Sigmoid colon (tissue), 7 donors: ENCODE measurements around the gene RABGAP1L. TPM values are rescaled to one million over a fixed set of nuclear protein-coding genes. Genes with fewer than 3 reads are reported as not detected.
"Not testable (repeated sequence)": the region's sequence is repeated elsewhere in the genome, so short reads cannot be mapped to it uniquely, and the experiment has no call there.

Experiments
- DNase-seq: peaks from one replicate; pipeline ENCODE4 v3.0.0-alpha.2; 2019
- H3K27ac ChIP-seq, 4 donors: fragments of 200-600 bp; sonication (generic); one replicate each; pipeline ENCODE4 v1.5.1; 2016 to 2019; ENCODE audit warnings: mild to moderate bottlenecking in 1 of 4
- H3K27me3 ChIP-seq, 3 donors: fragments of 200-600 bp; sonication (generic); one replicate each; pipeline ENCODE4 v1.5.1; 2019; ENCODE audit warnings: mild to moderate bottlenecking in 1 of 3
- H3K36me3 ChIP-seq, 4 donors: fragments of 200-600 bp; sonication (generic); one replicate each; pipeline ENCODE4 v1.5.1; 2016 to 2019
- H3K4me1 ChIP-seq, 4 donors: fragments of 200-600 bp; sonication (generic); one replicate each; pipeline ENCODE4 v1.5.1; 2017 to 2019
- H3K4me3 ChIP-seq, 4 donors: fragments of 200-600 bp; sonication (generic); one replicate each; pipeline ENCODE4 v1.5.1; 2017 to 2019; ENCODE audit warnings: mild to moderate bottlenecking in 2 of 4, moderate library complexity in 1 of 4
- H3K9me3 ChIP-seq, 4 donors: fragments of 200-600 bp in 3 of 4; sonication (generic) in 3 of 4; one replicate each; pipeline versions ENCODE4 v1.5.1 to v1.6.1; 2013 to 2019
- EP300 ChIP-seq, 4 donors: sonication (generic); formaldehyde crosslinking; IDR thresholded peaks; one replicate each; pipeline ENCODE4 v1.6.1; 2017; ENCODE audit warnings: antibody characterized with exemption in 4 of 4
- POLR2A ChIP-seq, 2 donors: fragments of 450-650 bp; IDR thresholded peaks; one replicate each; pipeline ENCODE4 v1.6.1; 2016; ENCODE audit warnings: antibody characterized with exemption in 2 of 2, mild to moderate bottlenecking in 2 of 2, moderate library complexity in 2 of 2
- POLR2AphosphoS5 ChIP-seq, 4 donors: sonication (generic); formaldehyde crosslinking; IDR thresholded peaks; one replicate each; pipeline ENCODE4 v1.6.1; 2017; ENCODE audit warnings: antibody characterized with exemption in 4 of 4
- WGBS, 2 donors: extraction: QIAGEN DNeasy Blood & Tissue Kit; methylation state at CpG; one replicate each; pipeline ENCODE4 v1.1.7; 2013; 5-methylcytosine and 5-hydroxymethylcytosine counted together
- intact Hi-C: fragments of 100-400 bp; cut with DNase I; formaldehyde crosslinking; loops from one replicate; pipeline ENCODE4 v1.15.1; 2023
- polyA plus RNA-seq, 3 donors: library from polyadenylated mRNA; stranded (reverse); fragments of 200-250 nt; gene quantifications; one replicate each; pipeline ENCODE4 v1.2.3, GENCODE V29; 2013
- total RNA-seq, 4 donors: library from RNA; depleted of rRNA; stranded (reverse); fragments of >200 nt; gene quantifications; one replicate each; pipeline ENCODE4 v1.1.0, GENCODE V29; 2016
- TF ChIP-seq, protein P1 (sequence below), 4 experiments: fragments of 450-650 bp in 3 of 4; fragments of 200-600 bp in 1 of 4; IDR thresholded peaks; one replicate each; pipeline ENCODE4 v1.5.1; 2016 to 2019; ENCODE audit warnings: antibody characterized with exemption in 4 of 4, mild to moderate bottlenecking in 3 of 4, moderate library complexity in 2 of 4
- donor health status: healthy with polysubstance abuse.
- donor health status: Bipolar disorder and iron deficiency.
- donor health status: healthy.

The RABGAP1L gene
- total and polyA plus RNA-seq, 7 donors, result 25.2 to 42.9 (median 35.4) TPM

DNA sequence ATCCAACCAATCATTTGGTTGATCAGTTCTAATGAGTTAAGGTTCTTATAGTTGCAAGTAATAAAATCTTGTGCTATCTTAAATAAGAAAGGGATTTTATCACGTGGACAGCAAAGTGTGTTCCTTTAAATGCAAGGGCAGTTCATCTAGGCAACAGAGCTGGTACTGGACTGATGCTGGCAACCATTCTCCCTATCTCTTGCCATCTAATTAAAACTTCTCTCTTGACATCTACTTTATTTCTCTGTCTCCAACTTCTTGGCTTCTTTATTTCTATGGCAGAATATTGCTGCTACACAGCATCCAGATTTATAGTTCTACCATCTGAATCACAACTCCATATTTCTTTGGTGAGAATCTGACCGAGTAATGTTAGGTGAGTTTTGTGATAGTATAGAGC is 725.2 kb downstream of the RABGAP1L start:
- H3K36me3 ChIP-seq, result no peaks in the 10 kb centered on the region
- WGBS, 2 donors, result 73 to 83% methylated on average over 2 of the region's 2 CpGs

DNA sequence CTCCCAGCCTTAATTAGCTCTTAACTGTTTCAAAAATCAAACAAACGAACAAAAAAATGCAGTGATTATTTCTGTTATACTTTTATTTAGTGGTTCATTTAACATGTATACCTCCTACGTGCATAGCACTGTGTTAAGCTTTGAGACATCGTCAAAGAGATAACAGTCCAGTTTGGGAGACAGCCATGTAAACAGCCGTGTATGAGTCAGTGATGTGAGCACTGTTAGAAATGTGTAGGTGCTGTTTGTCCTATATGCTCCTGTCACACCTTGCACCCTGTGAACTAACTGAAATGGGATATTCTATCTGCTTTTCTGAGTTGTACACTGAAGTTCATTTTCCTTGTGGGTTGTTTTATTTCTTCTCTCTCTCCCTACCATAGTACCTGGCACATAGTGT is 730.7 kb downstream of the RABGAP1L start:
- Histone ChIP-seq H3K27me3 (no peaks in the 10 kb centered on the region), H3K36me3 (peaks cover 0 to 5% (median 0%) of the 10 kb centered on the region in 4 donors), H3K4me1 (no peaks in the 10 kb centered on the region), H3K27ac (no peak overlapping the region), H3K4me3 (no peak overlapping the region), H3K9me3 (no peaks in the 10 kb centered on the region)
- TF ChIP-seq POLR2AphosphoS5 (IDR thresholded peaks at IDR 0.05), result no peak
- no peak for TF ChIP-seq POLR2A (IDR thresholded peaks at IDR 0.05)
- intact Hi-C loops, result no loop called here
- WGBS, 2 donors, result 44 to 79% methylated on average over 4 of the region's 4 CpGs
- DNase-seq, result no peak

More for the DNA sequence above, 725.2 kb downstream of the RABGAP1L start:
- H3K4me1 ChIP-seq, result peaks cover 0 to 4% (median 2%) of the 10 kb centered on the region in 4 donors
- no peak overlapping the region for H3K4me3 ChIP-seq
- no peak for DNase-seq
- intact Hi-C loops, result no loop called here
- no peak overlapping the region for H3K27ac ChIP-seq
- no peaks in the 10 kb centered on the region for H3K9me3 ChIP-seq
- TF ChIP-seq EP300 (IDR thresholded peaks at IDR 0.05) (no peak), POLR2A (IDR thresholded peaks at IDR 0.05) (no peak), POLR2AphosphoS5 (IDR thresholded peaks at IDR 0.05) (no peak)
- TF ChIP-seq, protein P1, sequence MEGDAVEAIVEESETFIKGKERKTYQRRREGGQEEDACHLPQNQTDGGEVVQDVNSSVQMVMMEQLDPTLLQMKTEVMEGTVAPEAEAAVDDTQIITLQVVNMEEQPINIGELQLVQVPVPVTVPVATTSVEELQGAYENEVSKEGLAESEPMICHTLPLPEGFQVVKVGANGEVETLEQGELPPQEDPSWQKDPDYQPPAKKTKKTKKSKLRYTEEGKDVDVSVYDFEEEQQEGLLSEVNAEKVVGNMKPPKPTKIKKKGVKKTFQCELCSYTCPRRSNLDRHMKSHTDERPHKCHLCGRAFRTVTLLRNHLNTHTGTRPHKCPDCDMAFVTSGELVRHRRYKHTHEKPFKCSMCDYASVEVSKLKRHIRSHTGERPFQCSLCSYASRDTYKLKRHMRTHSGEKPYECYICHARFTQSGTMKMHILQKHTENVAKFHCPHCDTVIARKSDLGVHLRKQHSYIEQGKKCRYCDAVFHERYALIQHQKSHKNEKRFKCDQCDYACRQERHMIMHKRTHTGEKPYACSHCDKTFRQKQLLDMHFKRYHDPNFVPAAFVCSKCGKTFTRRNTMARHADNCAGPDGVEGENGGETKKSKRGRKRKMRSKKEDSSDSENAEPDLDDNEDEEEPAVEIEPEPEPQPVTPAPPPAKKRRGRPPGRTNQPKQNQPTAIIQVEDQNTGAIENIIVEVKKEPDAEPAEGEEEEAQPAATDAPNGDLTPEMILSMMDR (IDR thresholded peaks at IDR 0.05), result no peak
- no peaks in the 10 kb centered on the region for H3K27me3 ChIP-seq

DNA sequence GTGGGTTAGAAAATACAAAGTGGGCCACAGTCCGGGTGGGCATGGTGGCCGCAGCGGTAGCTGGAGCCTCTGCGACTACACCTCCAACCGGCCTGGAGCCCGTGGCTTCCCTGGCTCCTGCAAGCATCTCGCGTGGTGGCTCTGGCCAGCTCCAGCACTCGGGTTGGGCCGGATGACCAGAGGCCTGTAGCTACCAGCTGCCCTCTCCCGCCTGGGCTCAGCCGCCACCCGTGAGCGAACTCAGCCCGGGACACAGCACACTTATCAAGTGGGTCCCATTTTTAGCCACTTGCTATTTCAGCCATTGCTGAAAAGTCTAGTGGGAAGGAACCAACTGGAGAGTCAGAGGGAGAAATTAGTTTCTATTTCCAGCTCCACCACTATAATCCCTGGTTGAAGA is 732.7 kb downstream of the RABGAP1L start:
- no peak overlapping the region for H3K4me3 ChIP-seq
- H3K36me3 ChIP-seq, result peaks cover 0 to 5% (median 0%) of the 10 kb centered on the region in 4 donors
- intact Hi-C loops, result no loop called here
- TF ChIP-seq, protein P1 (IDR thresholded peaks at IDR 0.05), result no peak
- TF ChIP-seq EP300 (IDR thresholded peaks at IDR 0.05), result no peak
- TF ChIP-seq POLR2A (IDR thresholded peaks at IDR 0.05), result no peak
- TF ChIP-seq POLR2AphosphoS5 (IDR thresholded peaks at IDR 0.05), result no peak
- no peaks in the 10 kb centered on the region for H3K4me1 ChIP-seq
- H3K27me3 ChIP-seq, result no peaks in the 10 kb centered on the region
- DNase-seq, result no peak
- no peak overlapping the region for H3K27ac ChIP-seq
- H3K9me3 ChIP-seq, result no peaks in the 10 kb centered on the region
- 97% methylated on average over 15 of the region's 15 CpGs for WGBS, 2 donors

DNA sequence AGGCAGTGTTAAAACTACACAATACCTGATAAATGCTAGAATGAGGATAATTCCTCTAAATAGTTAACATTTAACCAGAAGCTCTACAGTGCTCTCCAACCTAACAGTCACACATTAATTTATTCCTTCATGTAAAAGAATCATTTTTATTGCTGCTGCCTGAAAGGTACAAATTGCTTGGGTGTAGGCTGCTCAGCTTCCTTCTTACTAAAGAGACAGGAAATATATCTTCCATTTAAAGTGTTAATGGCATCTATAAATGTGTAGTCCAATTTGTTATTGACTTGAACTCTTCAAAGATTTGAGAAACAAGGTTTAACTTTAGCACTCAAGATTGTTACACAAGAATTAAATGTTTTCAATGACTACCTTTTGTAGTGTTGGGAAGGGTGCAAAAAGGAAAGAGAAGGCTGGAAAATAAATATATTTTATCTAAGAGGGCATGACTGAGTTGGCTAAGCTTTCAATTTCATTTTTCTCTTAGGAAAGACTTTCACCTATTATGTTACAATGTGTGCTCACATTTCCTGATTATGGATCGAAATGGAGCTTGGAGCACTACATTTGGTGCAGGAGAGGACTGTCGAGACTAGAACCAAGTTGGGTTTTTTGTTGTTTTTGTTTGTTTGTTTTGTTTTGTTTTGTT is 734.9 kb downstream of the RABGAP1L start:
- WGBS, 2 donors, result 47 to 78% methylated on average over 2 of the region's 2 CpGs
- TF ChIP-seq POLR2A (IDR thresholded peaks at IDR 0.05) (no peak), EP300 (IDR thresholded peaks at IDR 0.05) (no peak)
- TF ChIP-seq, protein P1 (IDR thresholded peaks at IDR 0.05), result no peak
- Histone ChIP-seq H3K27me3 (no peaks in the 10 kb centered on the region), H3K36me3 (peaks cover 0 to 5% (median 0%) of the 10 kb centered on the region in 4 donors), H3K27ac (no peak overlapping the region), H3K4me1 (no peaks in the 10 kb centered on the region), H3K4me3 (no peak overlapping the region), H3K9me3 (no peaks in the 10 kb centered on the region)
- intact Hi-C loops, result no loop called here
- no peak for DNase-seq

DNA sequence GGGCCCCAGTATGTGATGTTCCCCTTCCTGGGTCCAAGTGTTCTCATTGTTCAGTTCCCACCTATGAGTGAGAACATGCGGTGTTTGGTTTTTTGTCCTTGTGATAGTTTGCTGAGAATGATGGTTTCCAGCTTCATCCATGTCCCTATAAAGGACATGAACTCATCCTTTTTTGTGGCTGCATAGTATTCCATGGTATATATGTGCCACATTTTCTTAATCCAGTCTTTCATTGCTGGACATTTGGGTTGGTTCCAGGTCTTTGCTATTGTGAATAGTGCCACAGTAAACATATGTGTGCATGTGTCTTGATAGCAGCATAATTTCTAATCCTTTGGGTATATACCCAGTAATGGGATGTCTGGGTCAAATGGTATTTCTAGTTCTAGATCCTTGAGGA is 736.3 kb downstream of the RABGAP1L start:
- intact Hi-C loops, DNase-seq, H3K4me3 ChIP-seq, H3K27ac ChIP-seq, H3K4me1 ChIP-seq, H3K27me3 ChIP-seq, H3K36me3 ChIP-seq, H3K9me3 ChIP-seq: not testable (repeated sequence)
- 100% methylated on average over 1 of the region's 1 CpG for WGBS, 2 donors
